Kidney epithelial cell (primary cell): ENCODE data around the gene RNU7-1. TPM values are rescaled to one million over a fixed set of nuclear protein-coding genes. Genes with fewer than 3 reads are reported as not detected.

Experiments used
- DNase-seq: peaks from one replicate; pipeline ENCODE4 v3.0.0-alpha.2; 2010; ENCODE audit warnings: low read depth
- H3K27me3 ChIP-seq: 2 replicates; pipeline ENCODE4 v1.6.0; 2011; ENCODE audit warnings: low read length; ENCODE audit not compliant: control insufficient read depth, insufficient read depth
- H3K36me3 ChIP-seq: 2 replicates; pipeline ENCODE4 v1.5.1; 2011; ENCODE audit warnings: low read length; ENCODE audit not compliant: control insufficient read depth, insufficient read depth
- H3K4me3 ChIP-seq: 2 replicates; pipeline ENCODE4 v1.5.1; 2011; ENCODE audit warnings: low read depth, mild to moderate bottlenecking, control low read depth, low read length
- CTCF ChIP-seq: IDR thresholded peaks from 2 replicates; pipeline ENCODE4 v1.5.1; 2011; ENCODE audit warnings: mild to moderate bottlenecking, moderate library complexity, low read length, control low read depth, inconsistent platforms; ENCODE audit not compliant: insufficient read depth, poor library complexity, severe bottlenecking
- total RNA-seq: library from RNA; depleted of rRNA; stranded (reverse); fragments of >200 nt; gene quantifications from 2 replicates; pipeline ENCODE4 v1.2.3, GENCODE V29; 2015

Gene RNU7-1
- total RNA-seq, 1 donor from 2014 or later, result not detected

GRCh38 chr12:6964605-6965025 lies 21.0 kb downstream of the RNU7-1 start:
- Histone ChIP-seq H3K27me3 (no peaks in the 10 kb centered on the region), H3K36me3 (peaks cover 4% of the 10 kb centered on the region), H3K4me3 (no peak overlapping the region)
- TF ChIP-seq CTCF, result no peak
- DNase-seq, result no peak

GRCh38 chr12:6965026-6965661 lies 21.5 kb downstream of the RNU7-1 start:
- Histone ChIP-seq H3K36me3 (peaks cover 4% of the 10 kb centered on the region), H3K4me3 (no peak overlapping the region), H3K27me3 (no peaks in the 10 kb centered on the region)
- TF ChIP-seq CTCF, result peak; percentile 93
- no peak for DNase-seq

GRCh38 chr12:6965714-6966113 lies 22.1 kb downstream of the RNU7-1 start:
- Histone ChIP-seq H3K4me3 (no peak overlapping the region), H3K36me3 (peaks cover 4% of the 10 kb centered on the region), H3K27me3 (no peaks in the 10 kb centered on the region)
- no peak for TF ChIP-seq CTCF
- no peak for DNase-seq

- H3K36me3 ChIP-seq, result peaks cover 4% of the 10 kb centered on the region
- TF ChIP-seq CTCF, result no peak
- no peaks in the 10 kb centered on the region for H3K27me3 ChIP-seq
- no peak for DNase-seq
- no peak overlapping the region for H3K4me3 ChIP-seq
These were observed 22.7 kb downstream of the RNU7-1 start for GRCh38 chr12:6966351-6966750.

GRCh38 chr12:6967651-6968100 lies 24.1 kb downstream of the RNU7-1 start:
- TF ChIP-seq CTCF, result no peak
- DNase-seq, result no peak
- no peaks in the 10 kb centered on the region for H3K27me3 ChIP-seq
- H3K36me3 ChIP-seq, result peaks cover 4% of the 10 kb centered on the region
- H3K4me3 ChIP-seq, result no peak overlapping the region

GRCh38 chr12:6968426-6968825 lies 24.8 kb downstream of the RNU7-1 start:
- DNase-seq, result no peak
- H3K27me3 ChIP-seq, result no peaks in the 10 kb centered on the region
- H3K4me3 ChIP-seq, result no peak overlapping the region
- peaks cover 4% of the 10 kb centered on the region for H3K36me3 ChIP-seq
- TF ChIP-seq CTCF, result no peak
